ENCODE results near the gene RAB33A.

DNA sequence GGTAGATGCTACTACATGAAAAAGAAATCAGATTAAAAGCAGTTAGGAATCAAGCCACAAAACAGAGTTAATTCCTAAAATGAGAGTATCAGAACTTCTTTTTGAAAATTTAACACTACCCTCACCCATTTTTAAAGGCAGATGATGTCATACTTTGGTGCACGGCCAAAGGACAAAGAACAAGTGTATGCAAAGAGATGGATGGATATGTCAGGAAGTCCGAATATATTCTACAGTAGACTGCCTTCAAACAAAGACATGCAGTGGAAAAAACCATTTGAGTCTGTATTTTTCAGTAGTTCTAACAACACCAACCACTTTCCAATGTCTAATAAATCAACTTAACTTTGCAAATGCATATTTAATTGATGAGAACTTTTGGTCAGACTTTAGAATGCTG lies 8.4 kb upstream of the RAB33A start:
- TF ChIP-seq, protein P1, sequence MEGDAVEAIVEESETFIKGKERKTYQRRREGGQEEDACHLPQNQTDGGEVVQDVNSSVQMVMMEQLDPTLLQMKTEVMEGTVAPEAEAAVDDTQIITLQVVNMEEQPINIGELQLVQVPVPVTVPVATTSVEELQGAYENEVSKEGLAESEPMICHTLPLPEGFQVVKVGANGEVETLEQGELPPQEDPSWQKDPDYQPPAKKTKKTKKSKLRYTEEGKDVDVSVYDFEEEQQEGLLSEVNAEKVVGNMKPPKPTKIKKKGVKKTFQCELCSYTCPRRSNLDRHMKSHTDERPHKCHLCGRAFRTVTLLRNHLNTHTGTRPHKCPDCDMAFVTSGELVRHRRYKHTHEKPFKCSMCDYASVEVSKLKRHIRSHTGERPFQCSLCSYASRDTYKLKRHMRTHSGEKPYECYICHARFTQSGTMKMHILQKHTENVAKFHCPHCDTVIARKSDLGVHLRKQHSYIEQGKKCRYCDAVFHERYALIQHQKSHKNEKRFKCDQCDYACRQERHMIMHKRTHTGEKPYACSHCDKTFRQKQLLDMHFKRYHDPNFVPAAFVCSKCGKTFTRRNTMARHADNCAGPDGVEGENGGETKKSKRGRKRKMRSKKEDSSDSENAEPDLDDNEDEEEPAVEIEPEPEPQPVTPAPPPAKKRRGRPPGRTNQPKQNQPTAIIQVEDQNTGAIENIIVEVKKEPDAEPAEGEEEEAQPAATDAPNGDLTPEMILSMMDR (conservative IDR thresholded peaks at IDR 0.05 in 1 of 2, IDR thresholded peaks at IDR 0.05 in 1 of 2; ENCODE audit: low read depth in 1 of 2, low read length in 2 of 2) = no peak
- no peak for TF ChIP-seq EZH2 (IDR thresholded peaks at IDR 0.05; ENCODE audit: low read length, missing control alignments)

Measured in fibroblast of lung (primary cell).